HG02938 (cell line): ENCODE measurements around the gene CAPN5.

ENCODE experiments used
- ATAC-seq: cut with Tn5 transposase; IDR thresholded peaks from one replicate; pipeline ENCODE4 v1.9.1; 2021; ENCODE audit warnings: mild to moderate bottlenecking, moderate library complexity; ENCODE audit not compliant: unreplicated experiment

The CAPN5 gene

DNA sequence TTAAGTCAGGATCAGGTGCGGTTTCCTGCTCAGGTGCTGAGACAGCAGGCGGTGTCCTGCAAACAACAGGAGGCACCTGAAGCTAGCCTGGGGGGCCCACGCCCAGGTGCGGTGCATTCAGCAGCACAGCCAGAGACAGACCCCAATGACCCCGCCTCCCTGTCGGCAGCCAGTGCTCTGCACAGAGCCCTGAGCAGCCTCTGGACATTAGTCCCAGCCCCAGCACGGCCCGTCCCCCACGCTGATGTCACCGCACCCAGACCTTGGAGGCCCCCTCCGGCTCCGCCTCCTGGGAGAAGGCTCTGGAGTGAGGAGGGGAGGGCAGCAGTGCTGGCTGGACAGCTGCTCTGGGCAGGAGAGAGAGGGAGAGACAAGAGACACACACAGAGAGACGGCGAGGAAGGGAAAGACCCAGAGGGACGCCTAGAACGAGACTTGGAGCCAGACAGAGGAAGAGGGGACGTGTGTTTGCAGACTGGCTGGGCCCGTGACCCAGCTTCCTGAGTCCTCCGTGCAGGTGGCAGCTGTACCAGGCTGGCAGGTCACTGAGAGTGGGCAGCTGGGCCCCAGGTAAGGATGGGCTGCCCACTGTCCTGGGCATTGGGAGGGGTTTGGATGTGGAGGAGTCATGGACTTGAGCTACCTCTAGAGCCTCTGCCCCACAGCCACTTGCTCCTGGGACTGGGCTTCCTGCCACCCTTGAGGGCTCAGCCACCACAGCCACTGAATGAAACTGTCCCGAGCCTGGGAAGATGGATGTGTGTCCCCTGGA is 61.3 kb downstream of the CAPN5 start, which contains the start of gene MYO7A:
MYO7A (plus strand) TSS at position 327 of the 772 bp plus-strand sequence. CDS start 2,389 bp downstream, outside the sequence.
- ATAC-seq: no peak

DNA sequence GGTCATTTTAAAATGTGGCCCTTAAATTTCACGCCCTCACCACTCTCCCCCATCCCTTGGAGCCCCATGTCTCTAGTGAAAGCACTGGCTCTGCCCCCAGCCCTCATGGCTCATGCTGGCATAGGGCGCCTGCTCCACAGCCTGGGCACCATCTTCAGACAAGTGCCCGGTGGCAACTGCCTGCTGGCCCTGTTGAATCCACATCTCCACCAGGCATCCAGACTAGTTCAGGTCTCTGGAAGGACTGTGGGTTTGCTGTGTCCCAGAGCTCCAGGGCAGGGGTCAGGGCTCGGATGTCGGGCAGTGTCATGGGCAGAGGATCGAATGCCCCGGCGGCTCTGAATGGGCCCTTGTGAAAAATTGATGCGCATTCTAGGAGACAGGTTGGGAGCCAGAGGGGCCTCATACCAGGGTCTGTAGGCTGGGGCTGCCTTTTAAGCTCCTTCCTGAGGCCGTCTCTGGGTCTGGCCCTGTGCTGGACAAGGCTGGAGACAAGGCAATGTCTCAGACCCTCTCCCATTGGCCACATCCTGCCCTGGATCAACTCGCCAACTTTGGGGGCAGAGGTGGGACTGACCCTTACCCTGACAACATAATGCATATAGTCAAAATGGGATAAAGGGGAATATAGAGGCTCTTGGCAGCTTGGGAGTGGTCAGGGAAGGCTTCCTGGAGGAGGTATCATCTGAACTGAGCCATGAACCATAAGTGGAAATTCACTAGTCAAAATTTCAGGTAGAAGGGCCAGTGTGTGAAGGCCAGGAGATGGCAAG is 62.5 kb downstream of the CAPN5 start:
- no peak for ATAC-seq

DNA sequence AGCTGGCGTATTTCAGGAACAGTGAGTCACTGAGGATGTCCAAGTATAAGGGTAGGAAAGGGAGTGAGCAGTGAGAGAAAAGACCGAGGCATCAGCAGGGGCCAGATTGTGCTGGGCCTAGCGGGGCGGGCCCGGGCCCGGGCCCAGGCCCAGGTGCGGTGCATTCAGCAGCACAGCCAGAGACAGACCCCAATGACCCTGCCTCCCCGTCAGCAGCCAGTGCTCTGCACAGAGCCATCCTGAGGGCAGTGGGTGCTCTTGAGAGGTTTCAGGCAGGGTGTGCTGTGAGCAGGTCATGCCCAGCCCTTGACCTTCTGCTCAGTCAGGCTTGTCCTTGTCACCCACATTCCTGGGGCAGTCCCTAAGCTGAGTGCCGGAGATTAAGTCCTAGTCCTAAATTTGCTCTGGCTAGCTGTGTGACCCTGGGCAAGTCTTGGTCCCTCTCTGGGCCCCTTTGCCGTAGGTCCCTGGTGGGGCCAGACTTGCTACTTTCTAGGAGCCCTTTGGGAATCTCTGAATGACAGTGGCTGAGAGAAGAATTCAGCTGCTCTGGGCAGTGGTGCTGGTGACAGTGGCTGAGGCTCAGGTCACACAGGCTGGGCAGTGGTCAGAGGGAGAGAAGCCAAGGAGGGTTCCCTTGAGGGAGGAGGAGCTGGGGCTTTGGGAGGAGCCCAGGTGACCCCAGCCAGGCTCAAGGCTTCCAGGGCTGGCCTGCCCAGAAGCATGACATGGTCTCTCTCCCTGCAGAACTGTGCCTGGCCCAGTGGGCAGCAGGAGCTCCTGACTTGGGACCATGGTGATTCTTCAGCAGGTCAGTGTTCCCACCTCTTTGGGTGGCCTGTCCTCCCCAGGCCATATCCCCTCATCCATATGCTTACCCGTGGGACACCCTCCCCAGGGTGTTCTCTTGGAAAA is 63.3 kb downstream of the CAPN5 start:
- no peak for ATAC-seq

- no peak for ATAC-seq
These were observed 64.2 kb downstream of the CAPN5 start for GRCh38 chr11:77130763-77131513.

DNA sequence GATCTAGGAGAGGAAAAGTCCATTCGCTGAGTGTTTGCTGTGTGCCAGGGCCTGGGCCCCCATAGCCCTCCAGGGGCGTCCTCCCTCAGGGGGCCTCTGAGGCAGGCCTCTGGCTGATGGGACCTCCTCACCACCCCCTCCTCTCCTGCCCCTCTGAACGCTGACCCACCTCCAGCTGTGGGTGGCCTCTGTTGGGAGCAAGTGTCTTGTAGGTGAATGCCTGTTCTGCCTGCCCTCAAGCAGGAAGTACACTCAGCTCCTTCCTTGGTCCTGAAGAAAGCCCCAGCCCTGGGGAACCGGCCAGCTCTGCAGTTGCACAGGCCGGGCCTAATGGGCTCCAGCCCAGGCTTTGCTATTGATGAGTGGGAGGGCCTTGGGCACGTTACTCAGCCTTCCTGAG is 64.8 kb downstream of the CAPN5 start:
- ATAC-seq: no peak

DNA sequence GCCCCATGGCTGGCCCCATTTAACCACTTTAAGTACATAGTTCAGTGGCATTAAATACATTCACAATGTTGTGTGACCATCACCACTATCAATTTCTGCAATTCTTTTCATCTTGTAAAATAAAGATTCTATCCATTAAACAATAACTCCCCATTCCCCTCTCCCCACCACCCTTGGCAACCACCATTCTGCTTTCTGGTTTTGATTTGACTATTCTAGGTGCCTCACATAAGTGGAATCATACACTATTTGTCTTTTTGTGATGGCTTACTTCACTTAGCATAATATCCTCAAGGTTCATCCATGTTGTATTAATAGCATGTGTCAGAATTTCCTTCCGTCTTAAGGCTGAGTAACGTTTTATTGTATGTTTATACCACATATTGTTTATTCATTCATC is 68.3 kb downstream of the CAPN5 start:
- ATAC-seq: no peak

GRCh38 chr11:77136074-77136473 is 69.3 kb downstream of the CAPN5 start:
- no peak for ATAC-seq

DNA sequence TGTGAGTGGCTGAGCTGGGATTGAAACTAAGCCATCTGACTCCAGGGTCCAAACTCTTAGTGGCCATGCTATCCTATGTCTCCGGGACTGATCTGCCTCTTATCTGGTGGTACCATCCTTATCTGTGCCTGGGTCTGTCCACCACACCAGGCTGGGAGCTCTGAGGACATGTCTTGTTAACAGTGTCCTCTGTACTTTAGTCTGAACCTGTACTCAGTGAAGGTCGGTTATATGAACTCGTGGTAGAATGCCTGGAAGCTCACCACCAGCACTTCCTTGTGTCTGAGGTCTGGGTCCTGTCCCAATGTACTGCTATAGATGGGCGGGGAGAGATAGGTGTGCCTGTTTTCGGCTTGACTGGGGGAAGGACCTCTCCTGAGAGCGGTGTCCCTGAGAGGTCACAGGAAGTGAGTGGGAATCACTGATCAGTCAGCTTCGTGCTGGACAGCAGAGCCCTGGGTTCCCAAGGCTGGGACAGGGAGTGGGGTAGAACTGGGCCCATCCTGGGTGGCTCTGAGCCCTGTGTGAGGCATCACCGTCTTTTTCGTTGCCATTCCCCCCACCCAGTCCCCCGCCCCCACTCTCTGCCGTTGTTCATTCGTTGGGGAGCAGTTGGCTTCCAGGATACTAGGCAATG is 70.1 kb downstream of the CAPN5 start:
- ATAC-seq: no peak

GRCh38 chr11:77137421-77137820 is 70.7 kb downstream of the CAPN5 start:
- no peak for ATAC-seq

DNA sequence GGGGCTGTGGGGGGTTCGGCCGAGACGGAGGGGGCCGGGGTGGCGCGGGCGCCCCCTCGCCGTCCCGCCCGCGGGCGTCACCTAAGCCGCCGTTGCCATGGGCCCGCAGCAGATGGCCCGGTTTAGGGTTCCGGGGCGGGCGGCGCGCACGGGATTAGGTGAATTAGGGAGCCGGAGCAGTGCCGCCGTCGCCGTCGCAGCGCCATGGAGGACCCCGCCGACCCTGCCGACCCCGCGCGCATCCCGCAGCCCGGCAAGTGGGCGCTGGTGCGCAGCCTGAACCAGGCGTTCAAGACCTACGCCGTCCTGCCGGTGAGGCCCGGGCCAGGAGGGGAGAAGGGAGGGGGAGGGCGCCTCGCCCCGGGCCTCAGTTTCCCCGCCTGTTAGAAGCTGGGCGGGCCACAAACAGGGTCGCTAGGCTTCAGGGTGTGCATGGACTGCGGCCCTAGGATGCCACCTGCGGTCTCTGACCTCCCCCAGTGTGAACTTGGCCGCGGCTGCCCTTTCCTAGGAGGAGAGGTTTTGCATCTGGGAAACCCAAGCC is 71.4 kb downstream of the CAPN5 start:
- no peak for ATAC-seq

GRCh38 chr11:77139201-77139600 is 72.4 kb downstream of the CAPN5 start:
- no peak for ATAC-seq

DNA sequence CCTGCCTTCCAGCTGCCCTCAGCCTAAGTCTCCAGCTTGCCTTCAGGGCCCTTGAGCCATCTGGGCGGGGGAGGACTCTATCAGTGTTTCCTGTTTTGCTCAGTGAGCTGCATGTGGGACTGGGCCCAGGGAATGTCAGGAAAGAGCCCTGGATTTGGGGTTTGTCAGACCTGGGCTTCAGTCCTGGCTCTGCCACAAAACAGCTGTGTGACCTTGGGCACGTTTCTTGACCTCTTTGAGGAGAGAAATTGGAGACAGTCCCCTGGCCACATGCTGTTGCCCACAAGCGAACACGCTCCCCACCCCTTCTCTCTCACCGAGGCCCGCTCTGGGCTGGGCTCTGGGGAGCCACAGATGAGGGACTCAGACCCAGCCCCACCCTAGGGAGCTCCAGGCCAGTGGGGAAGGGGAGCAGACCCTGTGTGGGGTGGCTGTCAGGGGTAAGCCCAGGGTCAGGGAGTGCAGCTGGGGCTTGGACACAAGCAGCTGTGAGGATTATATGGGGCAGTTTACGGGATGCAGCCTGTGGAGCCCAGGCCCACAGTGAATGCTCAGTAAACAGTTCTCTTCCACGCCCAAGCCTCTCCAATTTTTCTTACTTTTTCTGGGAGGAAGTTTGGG is 73.6 kb downstream of the CAPN5 start:
- ATAC-seq: no peak

- ATAC-seq: no peak
These were observed 74.3 kb downstream of the CAPN5 start for GRCh38 chr11:77141034-77141433.

GRCh38 chr11:77141475-77141874 is 74.7 kb downstream of the CAPN5 start:
- ATAC-seq: no peak

DNA sequence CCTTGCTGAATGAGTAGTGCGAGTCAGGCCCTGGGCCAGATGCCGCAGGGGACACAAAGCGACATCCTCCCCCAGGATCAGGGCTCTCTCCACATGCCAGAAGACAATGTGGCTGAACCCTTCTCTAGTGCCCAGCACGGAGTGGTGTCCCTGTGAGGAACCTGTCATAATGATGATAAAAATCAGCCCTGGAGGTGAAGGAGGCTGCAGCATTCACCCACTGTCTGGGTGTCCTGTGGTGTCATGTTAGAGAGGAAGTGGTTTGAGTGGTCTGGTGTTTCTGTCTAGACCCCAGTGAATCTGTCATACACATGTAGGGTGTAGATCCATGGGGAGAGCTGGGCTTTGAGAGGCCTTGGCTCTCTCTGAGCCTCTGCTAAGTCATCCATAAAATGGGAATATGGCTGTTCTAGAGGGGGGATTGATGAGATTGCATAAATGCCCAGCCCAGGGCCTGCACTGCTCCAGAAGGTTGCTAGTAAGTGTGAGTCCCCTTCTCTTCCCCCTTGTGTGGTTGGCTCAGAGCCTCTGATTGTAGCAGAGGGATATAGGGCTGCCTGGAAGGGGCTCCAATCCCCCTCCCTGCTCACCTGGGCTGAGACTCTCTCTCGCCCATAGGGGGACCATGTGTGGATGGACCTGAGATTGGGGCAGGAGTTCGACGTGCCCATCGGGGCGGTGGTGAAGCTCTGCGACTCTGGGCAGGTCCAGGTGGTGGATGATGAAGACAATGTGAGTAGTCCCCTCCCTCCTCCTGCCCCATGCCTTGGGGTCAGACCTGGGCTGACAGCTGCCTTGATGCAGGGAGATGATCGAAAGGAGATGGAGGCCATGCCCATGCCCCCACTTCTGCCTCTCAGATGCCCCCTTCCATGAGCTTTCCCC is 75.6 kb downstream of the CAPN5 start:
- ATAC-seq: no peak

DNA sequence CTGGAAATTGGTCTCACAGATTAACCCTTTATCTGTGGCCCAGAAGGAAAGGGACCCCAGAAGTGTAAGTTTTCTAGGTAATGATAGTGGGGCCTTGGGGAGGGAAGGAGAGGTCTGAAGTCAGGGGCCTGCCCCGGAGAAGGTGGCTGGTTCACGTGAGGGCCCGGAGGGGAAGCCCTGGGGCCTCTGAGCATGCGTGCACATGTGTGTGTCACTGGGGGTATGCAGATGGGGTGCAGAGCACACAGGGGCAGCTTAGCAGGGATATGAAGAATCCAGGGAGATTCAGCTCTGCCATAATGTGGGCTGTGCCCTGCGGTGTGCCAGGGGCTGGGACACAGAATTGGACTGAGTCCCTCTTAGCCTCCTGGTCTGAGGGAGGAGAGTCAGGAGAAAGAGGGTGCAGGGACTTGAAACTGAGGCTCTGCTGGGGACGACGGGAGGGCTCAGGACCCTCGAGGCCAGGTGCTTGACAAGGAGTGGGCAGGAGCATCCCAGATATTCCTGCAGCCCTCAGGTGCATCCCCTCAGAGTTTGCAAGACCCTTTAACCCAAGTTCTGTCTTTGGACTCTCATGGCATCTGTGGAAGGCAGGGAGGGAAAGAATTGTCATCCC is 76.7 kb downstream of the CAPN5 start:
- no peak for ATAC-seq

DNA sequence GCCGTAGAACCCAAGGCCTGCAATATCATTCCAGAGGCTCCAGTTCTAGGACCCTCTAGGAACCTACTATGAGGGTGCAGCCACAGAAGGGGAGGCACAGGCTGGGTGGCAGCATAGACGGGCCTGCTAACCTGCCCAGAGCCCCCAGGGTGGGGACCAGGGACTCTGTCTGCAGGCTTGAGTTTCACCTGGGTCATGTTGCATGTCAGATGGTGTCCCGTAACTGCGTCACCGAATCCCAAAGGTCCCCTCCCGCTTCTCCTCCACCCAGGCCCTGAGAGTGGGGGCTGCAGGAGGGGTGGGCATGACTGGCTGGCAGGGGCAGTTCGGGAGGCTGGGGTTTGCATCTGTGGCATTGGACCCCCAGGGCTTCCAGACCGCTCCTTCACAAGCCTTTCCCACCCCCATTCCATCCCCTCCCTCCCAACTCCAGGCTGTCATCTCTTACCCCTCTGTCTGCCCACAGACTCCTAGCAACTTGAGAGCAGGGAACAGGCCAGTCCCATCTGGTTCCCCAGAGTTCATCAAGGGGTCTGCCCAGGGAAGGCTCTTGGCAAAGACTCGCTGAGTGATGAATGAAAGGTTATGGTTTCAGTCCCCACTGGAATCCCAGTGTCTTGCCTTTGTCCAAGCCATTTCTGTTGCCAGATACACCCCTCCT is 77.6 kb downstream of the CAPN5 start:
- no peak for ATAC-seq
